C4-2B (cell line): ENCODE data around the gene NBEAL2.

Source experiments
- CTCF ChIP-seq: fragments of 450-650 bp; conservative IDR thresholded peaks from 2 replicates; pipeline ENCODE4 v1.5.1; 2017; ENCODE audit warnings: mild to moderate bottlenecking
- ZFX ChIP-seq: fragments of 450-650 bp; IDR thresholded peaks from 2 replicates; pipeline ENCODE4 v1.6.1; 2017

- no peak for TF ChIP-seq CTCF
- TF ChIP-seq ZFX = no peak
Measured at GRCh38 chr3:46990573-46991374, 11.3 kb downstream of the NBEAL2 start.
